ENCODE results near the gene DMRTB1. TPM values are rescaled to one million over a fixed set of nuclear protein-coding genes. Genes with fewer than 3 reads are reported as not detected.

The DMRTB1 gene
- total RNA-seq = not detected
- polyA plus RNA-seq = not detected
- long read RNA-seq, donor 1 = 0 reads
- long read RNA-seq, donor 2 = 0 reads
- long read RNA-seq, donor 3 = 0 reads

DNA sequence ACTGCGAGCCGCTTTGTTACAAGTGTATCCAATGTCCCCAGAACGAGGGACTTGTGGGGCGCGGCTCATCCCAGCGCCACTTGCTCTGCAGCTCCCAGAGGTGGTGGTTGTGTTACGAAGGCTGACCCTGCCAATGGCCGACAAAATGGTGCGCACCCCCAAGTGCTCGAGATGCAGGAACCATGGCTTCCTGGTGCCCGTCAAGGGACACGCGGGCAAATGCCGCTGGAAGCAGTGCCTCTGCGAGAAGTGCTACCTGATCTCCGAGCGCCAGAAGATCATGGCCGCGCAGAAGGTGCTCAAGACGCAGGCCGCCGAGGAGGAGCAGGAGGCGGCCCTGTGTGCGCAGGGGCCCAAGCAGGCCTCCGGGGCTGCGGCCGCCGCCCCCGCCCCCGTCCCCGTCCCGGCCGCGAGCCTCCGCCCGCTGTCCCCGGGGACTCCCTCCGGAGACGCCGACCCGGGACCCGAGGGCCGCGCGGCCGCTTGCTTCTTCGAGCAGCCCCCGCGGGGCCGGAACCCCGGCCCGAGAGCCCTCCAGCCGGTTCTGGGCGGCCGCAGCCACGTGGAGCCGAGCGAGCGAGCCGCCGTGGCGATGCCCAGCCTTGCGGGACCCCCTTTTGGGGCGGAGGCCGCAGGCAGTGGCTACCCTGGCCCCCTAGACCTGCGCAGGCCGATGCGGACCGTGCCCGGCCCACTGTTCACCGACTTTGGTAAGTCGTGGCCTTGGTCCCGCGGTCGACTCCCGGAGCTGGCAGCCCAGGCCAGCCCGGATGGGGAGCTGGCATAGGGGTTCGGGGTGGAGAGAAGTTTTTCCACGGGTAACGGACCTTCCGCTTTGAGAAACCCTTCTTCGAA lies at the start of gene DMRTB1:
TSS of gene DMRTB1 (plus strand) at position 79 of the 855 bp plus-strand sequence. CDS start at position 134, 55 bp downstream.
- TF ChIP-seq, protein P1, sequence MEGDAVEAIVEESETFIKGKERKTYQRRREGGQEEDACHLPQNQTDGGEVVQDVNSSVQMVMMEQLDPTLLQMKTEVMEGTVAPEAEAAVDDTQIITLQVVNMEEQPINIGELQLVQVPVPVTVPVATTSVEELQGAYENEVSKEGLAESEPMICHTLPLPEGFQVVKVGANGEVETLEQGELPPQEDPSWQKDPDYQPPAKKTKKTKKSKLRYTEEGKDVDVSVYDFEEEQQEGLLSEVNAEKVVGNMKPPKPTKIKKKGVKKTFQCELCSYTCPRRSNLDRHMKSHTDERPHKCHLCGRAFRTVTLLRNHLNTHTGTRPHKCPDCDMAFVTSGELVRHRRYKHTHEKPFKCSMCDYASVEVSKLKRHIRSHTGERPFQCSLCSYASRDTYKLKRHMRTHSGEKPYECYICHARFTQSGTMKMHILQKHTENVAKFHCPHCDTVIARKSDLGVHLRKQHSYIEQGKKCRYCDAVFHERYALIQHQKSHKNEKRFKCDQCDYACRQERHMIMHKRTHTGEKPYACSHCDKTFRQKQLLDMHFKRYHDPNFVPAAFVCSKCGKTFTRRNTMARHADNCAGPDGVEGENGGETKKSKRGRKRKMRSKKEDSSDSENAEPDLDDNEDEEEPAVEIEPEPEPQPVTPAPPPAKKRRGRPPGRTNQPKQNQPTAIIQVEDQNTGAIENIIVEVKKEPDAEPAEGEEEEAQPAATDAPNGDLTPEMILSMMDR (IDR thresholded peaks at IDR 0.05) = no peak
- Histone ChIP-seq H3K27ac (no peak within 1 kb of the TSS), H3K4me1 (peaks cover 0 to 8% (median 0%) of the 10 kb centered on the region in 9 donors), H3K27me3 (peaks cover 0 to 25% (median 9%) of the 10 kb centered on the region in 7 donors), H3K9me3 (no peaks in the 10 kb centered on the region), H3K4me3 (no peak within 1 kb of the TSS), H3K36me3 (no peaks in the 10 kb centered on the region)
- DNase-seq = no peak
- 87 to 92% methylated on average over 79 to 82 of the region's 82 CpGs for WGBS, 2 donors
- ATAC-seq = no peak
- intact Hi-C loops (cut with DNase I) = no loop called here

DNA sequence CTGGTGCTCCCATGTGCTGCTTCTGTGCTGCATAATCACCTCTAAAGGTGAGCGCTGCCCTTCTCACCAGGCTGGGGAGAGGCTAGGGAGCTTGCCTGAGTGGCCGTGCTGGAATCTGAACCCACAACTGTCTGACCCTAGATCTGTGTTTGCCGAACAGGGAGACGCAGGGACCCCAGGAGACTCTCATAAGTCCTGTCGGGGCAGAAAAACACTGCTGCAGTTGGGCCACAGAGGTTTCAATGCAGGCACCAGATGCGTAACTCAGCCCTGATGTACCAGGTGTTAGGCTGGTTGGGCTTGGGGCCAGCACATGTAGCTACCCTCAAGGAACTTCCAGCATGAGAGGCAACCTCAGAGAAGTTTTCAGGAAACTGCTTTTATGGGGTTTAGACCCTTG lies 49.5 kb upstream of the DMRTB1 start:
- DNase-seq (no peak), ATAC-seq (peak in 1 of 8 donors; percentile 13)
- 71 to 74% methylated on average over 6 of the region's 6 CpGs for whole genome bisulfite sequencing, 2 donors
- H3K4me1 ChIP-seq = peaks cover 0 to 3% (median 0%) of the 10 kb centered on the region in 9 donors
- H3K36me3 ChIP-seq = no peaks in the 10 kb centered on the region
- TF ChIP-seq, protein P1 (IDR thresholded peaks at IDR 0.05) = no peak
- H3K27ac ChIP-seq = peak overlapping the region in 1 of 10 donors; percentile 42
- no peaks in the 10 kb centered on the region for H3K9me3 ChIP-seq
- peaks cover 0 to 42% (median 23%) of the 10 kb centered on the region in 7 donors for H3K27me3 ChIP-seq
- H3K4me3 ChIP-seq = no peak overlapping the region
- intact Hi-C loops (cut with DNase I) = no loop called here

DNA sequence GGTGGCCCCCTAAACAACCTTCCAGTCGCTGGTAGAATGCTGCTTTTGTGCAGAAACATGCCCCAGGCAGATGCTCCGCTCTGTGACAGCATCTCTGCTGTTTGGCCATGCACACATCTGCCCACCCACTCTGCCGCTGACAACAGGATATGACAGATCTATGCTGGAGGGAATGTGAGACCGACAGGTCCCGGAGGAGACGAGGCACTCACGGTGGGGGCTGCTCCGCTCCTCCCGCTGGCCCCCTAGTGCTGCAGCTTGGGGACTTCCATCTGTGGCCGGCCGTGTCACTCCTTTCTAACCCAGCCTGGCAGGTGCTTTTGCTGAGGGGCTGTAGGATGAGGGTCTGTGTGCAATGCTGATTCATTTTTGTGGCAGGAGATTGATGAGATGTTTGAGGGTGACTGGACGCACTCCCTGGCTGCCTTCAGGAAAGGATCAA lies 49.1 kb upstream of the DMRTB1 start:
- Histone ChIP-seq H3K36me3 (no peaks in the 10 kb centered on the region), H3K4me3 (no peak overlapping the region), H3K27ac (peak overlapping the region in 1 of 10 donors; percentile 42), H3K27me3 (peaks cover 0 to 45% (median 23%) of the 10 kb centered on the region in 7 donors), H3K9me3 (no peaks in the 10 kb centered on the region), H3K4me1 (peaks cover 0 to 3% (median 0%) of the 10 kb centered on the region in 9 donors)
- DNase-seq = no peak
- no peak for ATAC-seq
- 30 to 44% methylated on average over 12 of the region's 12 CpGs for WGBS, 2 donors
- intact Hi-C loops (cut with DNase I) = no loop called here
- TF ChIP-seq, protein P1 (IDR thresholded peaks at IDR 0.05) = no peak

GRCh38 chr1:53410701-53411100 lies 48.5 kb upstream of the DMRTB1 start:
- ATAC-seq (no peak), DNase-seq (no peak)
- H3K36me3 ChIP-seq = no peaks in the 10 kb centered on the region
- H3K4me3 ChIP-seq = no peak overlapping the region
- peaks cover 0 to 3% (median 0%) of the 10 kb centered on the region in 9 donors for H3K4me1 ChIP-seq
- WGBS, 2 donors = 83 to 84% methylated on average over 8 of the region's 8 CpGs
- intact Hi-C loops (cut with DNase I) = no loop called here
- H3K27me3 ChIP-seq = peaks cover 0 to 43% (median 23%) of the 10 kb centered on the region in 7 donors
- TF ChIP-seq, protein P1 (IDR thresholded peaks at IDR 0.05) = no peak
- peak overlapping the region in 1 of 10 donors; percentile 42 for H3K27ac ChIP-seq
- no peaks in the 10 kb centered on the region for H3K9me3 ChIP-seq
